ENCODE measurements around the gene ABHD6.

ABHD6 gene

GRCh38 chr3:58191361-58191991 is 46.1 kb upstream of the ABHD6 start:
- no peak for TF ChIP-seq CTCF (IDR thresholded peaks at IDR 0.05; ENCODE audit: low read depth, low read length, missing control alignments)
- no peak for DNase-seq (ENCODE audit: extremely low read depth, low read depth)
- H3K4me3 ChIP-seq (replicated peaks; ENCODE audit: low read depth, low read length), result no peak overlapping the region

GRCh38 chr3:58192069-58192468 is 45.5 kb upstream of the ABHD6 start:
- DNase-seq (ENCODE audit: extremely low read depth, low read depth), result no peak
- no peak overlapping the region for H3K4me3 ChIP-seq (replicated peaks; ENCODE audit: low read depth, low read length)
- no peak for TF ChIP-seq CTCF (IDR thresholded peaks at IDR 0.05; ENCODE audit: low read depth, low read length, missing control alignments)

- no peak for TF ChIP-seq CTCF (IDR thresholded peaks at IDR 0.05; ENCODE audit: low read depth, low read length, missing control alignments)
- H3K4me3 ChIP-seq (replicated peaks; ENCODE audit: low read depth, low read length), result no peak overlapping the region
- DNase-seq (ENCODE audit: extremely low read depth, low read depth), result no peak
Observed at GRCh38 chr3:58193682-58194407, 43.7 kb upstream of the ABHD6 start.

GRCh38 chr3:58197588-58197987 is 40.0 kb upstream of the ABHD6 start:
- TF ChIP-seq CTCF (IDR thresholded peaks at IDR 0.05; ENCODE audit: low read depth, low read length, missing control alignments), result no peak
- no peak for DNase-seq (ENCODE audit: extremely low read depth, low read depth)

GRCh38 chr3:58198362-58198761 is 39.2 kb upstream of the ABHD6 start:
- DNase-seq (ENCODE audit: extremely low read depth, low read depth), result no peak
- H3K4me3 ChIP-seq (replicated peaks; ENCODE audit: low read depth, low read length), result no peak overlapping the region
- no peak for TF ChIP-seq CTCF (IDR thresholded peaks at IDR 0.05; ENCODE audit: low read depth, low read length, missing control alignments)

More at GRCh38 chr3:58197588-58197987, 40.0 kb upstream of the ABHD6 start:
- H3K4me3 ChIP-seq (replicated peaks; ENCODE audit: low read depth, low read length), result no peak overlapping the region

- no peak overlapping the region for H3K4me3 ChIP-seq (replicated peaks; ENCODE audit: low read depth, low read length)
- TF ChIP-seq CTCF (IDR thresholded peaks at IDR 0.05; ENCODE audit: low read depth, low read length, missing control alignments), result no peak
- DNase-seq (ENCODE audit: extremely low read depth, low read depth), result no peak
Observed at GRCh38 chr3:58198804-58199203, 38.8 kb upstream of the ABHD6 start.

Data from HFF-Myc (cell line).